GM12878 (cell line): Measurements from ENCODE around the gene GRAMD1A. TPM values are rescaled to one million over a fixed set of nuclear protein-coding genes. Genes with fewer than 3 reads are reported as not detected.

Source experiments
- ATAC-seq: fragments of 200-7000 bp; cut with Tn5 transposase; 3 replicates; pipeline ENCODE4 v1.9.1; 2020; ENCODE audit warnings: mild to moderate bottlenecking, moderate library complexity
- BruUV-seq: library from RNA; stranded (reverse); fragments of 400-500 nt; replicated peaks from 2 replicates; lab custom pipeline; 2021; lab: Mats Ljungman, UMichigan
- CTCF ChIA-PET: fragments of 300-600 bp; sonication (Branson Sonifier 250); formaldehyde crosslinking; extraction: SDS; loops from one replicate; lab custom pipeline; 2021; ENCODE audit warnings: inconsistent platforms; lab: Yijun Ruan, JAX
- POLR2A ChIA-PET: fragments of 350-600 bp; formaldehyde crosslinking; extraction: SDS; loops from one replicate; lab custom pipeline; 2021; ENCODE audit warnings: inconsistent platforms; lab: Charles Lee
- RAD21 ChIA-PET: fragments of 300-600 bp; sonication (Branson Sonifier 250); formaldehyde crosslinking; loops from one replicate; lab custom pipeline; 2023; ENCODE audit warnings: antibody characterized with exemption; ENCODE audit not compliant: unreplicated experiment; lab: Charles Lee
- SMC1A ChIA-PET: fragments of 300-600 bp; sonication (Branson Sonifier 250); formaldehyde crosslinking; loops from one replicate; lab custom pipeline; 2023; ENCODE audit not compliant: unreplicated experiment, uncharacterized antibody; lab: Charles Lee
- DNase-seq: peaks from one replicate; pipeline ENCODE4 v3.0.0-alpha.2; 2011; ENCODE audit warnings: low read depth, low spot score
- FAIRE-seq: peaks from 3 replicates; lab custom pipeline; 2011; peaks lifted over from hg19 to GRCh38; lab: Jason Lieb, UNC
- H2AFZ ChIP-seq: 2 replicates; pipeline ENCODE4 v1.6.0; 2011; ENCODE audit warnings: low read depth, low read length, control low read depth; ENCODE audit not compliant: control insufficient read depth
- H3K27ac ChIP-seq: 2 replicates; pipeline ENCODE4 v1.5.1; 2011; ENCODE audit warnings: control low read depth; ENCODE audit not compliant: control insufficient read depth, insufficient read depth
- H3K27me3 ChIP-seq, 2 experiments: replicated peaks in 1 of 2; 2 replicates each; pipeline versions ENCODE4 v1.6.0 to v1.6.1; 2011; ENCODE audit warnings: low read length in 1 of 2; ENCODE audit not compliant: control insufficient read depth in 2 of 2, insufficient read depth in 2 of 2
- H3K36me3 ChIP-seq, 2 experiments: 2 replicates each; pipeline ENCODE4 v1.5.1; 2011; ENCODE audit warnings: low read length in 1 of 2; ENCODE audit not compliant: control insufficient read depth in 2 of 2, insufficient read depth in 2 of 2
- H3K4me1 ChIP-seq: 2 replicates; pipeline ENCODE4 v1.6.1; 2011; ENCODE audit warnings: mild to moderate bottlenecking, low read length, moderate library complexity, mixed read lengths; ENCODE audit not compliant: control insufficient read depth, insufficient read depth
- H3K4me2 ChIP-seq: 2 replicates; pipeline ENCODE4 v1.6.0; 2011; ENCODE audit warnings: control low read depth; ENCODE audit not compliant: control insufficient read depth, insufficient read depth
- H3K4me3 ChIP-seq: fragments of 200-600 bp; sonication (generic); 2 replicates; pipeline ENCODE4 v1.5.1; 2016
- H3K79me2 ChIP-seq: 2 replicates; pipeline ENCODE4 v1.6.0; 2011; ENCODE audit warnings: low read length; ENCODE audit not compliant: control insufficient read depth, insufficient read depth
- H3K9ac ChIP-seq: 2 replicates; pipeline ENCODE4 v1.8.0; 2011; ENCODE audit warnings: low read length, control low read depth, mixed read lengths; ENCODE audit not compliant: control insufficient read depth, insufficient read depth
- H3K9me3 ChIP-seq: replicated peaks from 3 replicates; pipeline ENCODE4 v1.5.1; 2011; ENCODE audit warnings: mild to moderate bottlenecking, low read length; ENCODE audit not compliant: control insufficient read depth, insufficient read depth
- H4K20me1 ChIP-seq: 2 replicates; pipeline ENCODE4 v1.6.0; 2011; ENCODE audit not compliant: control insufficient read depth, insufficient read depth
- BHLHE40 ChIP-seq, 2 experiments: fragments of 450-650 bp in 1 of 2; IDR thresholded peaks; 2 replicates each; pipeline ENCODE4 v1.6.1; 2011 to 2017; ENCODE audit warnings: low read depth in 2 of 2, borderline replicate concordance in 1 of 2, improper control_type of control experiment in 1 of 2, low read length in 1 of 2, mild to moderate bottlenecking in 1 of 2
- EED ChIP-seq: sonication (generic); IDR thresholded peaks from 2 replicates; pipeline ENCODE4 v1.6.1; 2016; ENCODE audit warnings: antibody characterized with exemption, low read depth
- IKZF1 ChIP-seq: fragments of 450-650 bp; conservative IDR thresholded peaks from 2 replicates; pipeline ENCODE4 v1.6.1; 2017; ENCODE audit warnings: antibody characterized with exemption, mild to moderate bottlenecking
- JUND ChIP-seq: IDR thresholded peaks from 2 replicates; pipeline ENCODE4 v1.6.1; 2012; ENCODE audit warnings: low read depth, mild to moderate bottlenecking, low read length, improper control_type of control experiment, moderate library complexity
- MEF2A ChIP-seq: IDR thresholded peaks from 2 replicates; pipeline ENCODE4 v1.6.1; 2011; ENCODE audit warnings: low read depth, mild to moderate bottlenecking, low read length, moderate library complexity; ENCODE audit not compliant: insufficient read depth
- PAX5 ChIP-seq: IDR thresholded peaks from 2 replicates; pipeline ENCODE4 v1.6.1; 2011; ENCODE audit warnings: low read depth, low read length, borderline replicate concordance
- POLR2A ChIP-seq: IDR thresholded peaks from 2 replicates; pipeline ENCODE4 v1.6.1; 2011; ENCODE audit warnings: low read depth, mild to moderate bottlenecking, low read length
- RAD21 ChIP-seq: IDR thresholded peaks from 2 replicates; pipeline ENCODE4 v1.6.1; 2011; ENCODE audit warnings: mild to moderate bottlenecking, low read depth, low read length, moderate library complexity; ENCODE audit not compliant: insufficient read depth
- RBBP5 ChIP-seq: fragments of 200-600 bp; sonication (generic); conservative IDR thresholded peaks from 2 replicates; pipeline ENCODE4 v1.6.1; 2016
- RELA ChIP-seq: fragments of 450-650 bp; IDR thresholded peaks from 2 replicates; pipeline ENCODE4 v1.8.0; 2014; ENCODE audit warnings: borderline replicate concordance; ENCODE audit not compliant: partially characterized antibody
- SMC3 ChIP-seq: IDR thresholded peaks from 2 replicates; pipeline ENCODE4 v1.6.1; 2011; ENCODE audit warnings: low read length, improper control_type of control experiment, borderline replicate concordance
- SP1 ChIP-seq: IDR thresholded peaks from one replicate; pipeline ENCODE4 v1.6.1; 2011; ENCODE audit warnings: low read depth, low read length
- WGBS: methylation state at CpG from one replicate; pipeline ENCODE4 v1.1.6; 2016; ENCODE audit warnings: low lambda C conversion rate; ENCODE audit not compliant: insufficient replicate concordance, insufficient coverage; ENCODE audit errors: missing lambda C conversion rate; 5-methylcytosine and 5-hydroxymethylcytosine counted together
- in situ Hi-C: fragments of 300-500 bp; cut with MboI; formaldehyde crosslinking; loops from 9 replicates; pipeline ENCODE4 v1.14.3; 2018; ENCODE audit warnings: mixed read lengths
- intact Hi-C: fragments of 100-400 bp; cut with micrococcal nuclease; formaldehyde crosslinking; loops from one replicate; pipeline ENCODE4 v1.14.2; 2022; ENCODE audit not compliant: unreplicated experiment
- polyA plus RNA-seq, 11 experiments: library from polyadenylated mRNA; depleted of rRNA in 4 of 11; unstranded in 6 of 11; stranded (reverse) in 5 of 11; fragments of >200 nt; fragmentation: Nextera tagmentation in 4 of 11; fragmentation: Illumina TruSeq in 1 of 11; extraction: Ambion mirVana in 4 of 11; extraction: Trizol in 1 of 11; gene quantifications; 1 replicate in 1 of 11; 2 replicates in 10 of 11; pipeline versions ENCODE4 v1.2.1 to v1.2.3, GENCODE V29; 2011 to 2016; ENCODE audit warnings: inconsistent platforms in 2 of 11, missing spikeins in 2 of 11, low read depth in 1 of 11
- total RNA-seq, 4 experiments: library from RNA; depleted of rRNA in 3 of 4; stranded (reverse); fragments of >200 nt in 3 of 4; fragmentation: Illumina TruSeq in 1 of 4; extraction: Trizol in 1 of 4; gene quantifications; 2 replicates each; pipeline versions ENCODE4 v1.2.1 to v1.2.3, GENCODE V29; 2013 to 2021
- TF ChIP-seq, protein P1 (sequence below): IDR thresholded peaks from 2 replicates; pipeline ENCODE4 v1.6.1; 2012; ENCODE audit warnings: low read length, inconsistent platforms
- TF ChIP-seq, protein P2 (sequence below): fragments of 450-650 bp; IDR thresholded peaks from 2 replicates; pipeline ENCODE4 v1.6.1; 2016; ENCODE audit warnings: mild to moderate bottlenecking, moderate library complexity, borderline replicate concordance
- TF ChIP-seq, protein P3 (sequence below), 3 experiments: IDR thresholded peaks in 2 of 3; conservative IDR thresholded peaks in 1 of 3; 2 replicates each; pipeline ENCODE4 v1.5.1; 2011; ENCODE audit warnings: low read depth in 3 of 3, low read length in 3 of 3, mild to moderate bottlenecking in 3 of 3, control low read depth in 2 of 3, moderate library complexity in 2 of 3, inconsistent platforms in 1 of 3, mixed read lengths in 1 of 3; ENCODE audit not compliant: control insufficient read depth in 2 of 3, insufficient read depth in 1 of 3; ENCODE audit errors: extremely low read depth in 1 of 3

The GRAMD1A gene
- total and polyA plus RNA-seq, 10 of the 15 experiments (the other 5 are each of a cell fraction or from before 2014, with no cell fraction given) = 0.79 to 73.6 (median 35.3) TPM

DNA sequence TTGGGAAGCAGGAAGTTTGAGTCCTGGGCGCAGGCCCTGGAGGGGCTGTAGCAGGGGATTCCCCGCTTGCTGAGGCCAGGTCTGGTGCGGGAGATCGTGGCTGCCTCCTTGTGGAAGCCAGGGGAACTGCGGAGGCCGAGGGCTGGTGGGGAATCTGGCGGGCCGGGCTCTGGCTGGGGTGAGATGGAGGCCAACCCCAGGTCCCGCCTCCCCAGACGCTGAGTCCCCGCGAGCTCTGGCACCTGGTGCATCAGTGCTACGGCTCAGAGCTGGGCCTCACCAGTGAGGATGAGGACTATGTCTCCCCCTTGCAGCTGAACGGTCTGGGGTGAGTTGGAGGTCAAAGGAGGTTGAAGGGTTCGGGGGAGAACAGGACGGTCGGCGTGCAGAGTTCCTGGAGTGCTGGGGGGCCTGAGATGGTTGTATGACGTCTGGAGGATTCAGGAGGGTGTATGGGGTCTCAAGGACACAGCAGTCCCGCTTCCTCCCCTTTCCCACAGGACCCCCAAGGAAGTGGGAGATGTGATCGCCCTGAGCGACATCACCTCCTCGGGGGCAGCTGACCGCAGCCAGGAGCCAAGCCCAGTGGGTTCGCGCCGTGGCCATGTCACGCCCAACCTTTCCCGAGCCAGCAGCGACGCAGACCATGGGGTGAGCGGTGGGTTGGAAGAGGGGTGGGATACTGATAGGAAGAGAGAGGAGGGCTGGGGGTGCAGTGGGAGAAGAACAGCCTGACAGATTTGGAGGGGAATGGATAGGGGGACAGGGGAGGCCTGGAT lies 13.1 kb downstream of the GRAMD1A start:
- Histone ChIP-seq H3K4me1 (peaks cover 11% of the 10 kb centered on the region), H3K4me2 (no peak overlapping the region), H3K27ac (no peak overlapping the region), H3K36me3 (peaks cover 10 to 38% of the 10 kb centered on the region in 2 experiments), H3K9ac (no peak overlapping the region), H2AFZ (no peak overlapping the region), H3K9me3 (no peaks in the 10 kb centered on the region), H4K20me1 (no peaks in the 10 kb centered on the region), H3K27me3 (no peaks in the 10 kb centered on the region), H3K4me3 (no peak overlapping the region), H3K79me2 (no peaks in the 10 kb centered on the region)
- POLR2A ChIA-PET = interaction anchor here (1.0 kb wide), 1 partner anchor 24 kb away, joined by 3 read pairs; no protein-coding TSS in a partner anchor
- in situ Hi-C loops = loop anchor here (5.0 kb wide), 1 partner anchor 36 kb away; no protein-coding TSS in a partner anchor
- ATAC-seq = peak; percentile 93
- intact Hi-C loops = loop anchor here (1.0 kb wide), 1 partner anchor 40 kb away; no protein-coding TSS in a partner anchor
- SMC1A ChIA-PET = interaction anchor here (1.6 to 2.6 kb wide), 2 partner anchors 39 to 49 kb away, joined by 6 to 17 read pairs; partner anchors contain the start of gene ZNF792
- RAD21 ChIA-PET = interaction anchor here (0.7 to 3.0 kb wide), 3 partner anchors 24 to 39 kb away, joined by 3 to 13 read pairs (median 5); no protein-coding TSS in a partner anchor
- BruUV-seq = no TSS peak
- peak; percentile 23 for FAIRE-seq
- WGBS = 52% methylated on average over 30 of the region's 32 CpGs
- CTCF ChIA-PET = interaction anchor here (0.7 to 4.9 kb wide), 12 partner anchors 10 to 84 kb away, joined by 3 to 62 read pairs (median 4); no protein-coding TSS in a partner anchor
- no peak for DNase-seq
- TF ChIP-seq SMC3 = peak; percentile 97
- TF ChIP-seq, protein P1, sequence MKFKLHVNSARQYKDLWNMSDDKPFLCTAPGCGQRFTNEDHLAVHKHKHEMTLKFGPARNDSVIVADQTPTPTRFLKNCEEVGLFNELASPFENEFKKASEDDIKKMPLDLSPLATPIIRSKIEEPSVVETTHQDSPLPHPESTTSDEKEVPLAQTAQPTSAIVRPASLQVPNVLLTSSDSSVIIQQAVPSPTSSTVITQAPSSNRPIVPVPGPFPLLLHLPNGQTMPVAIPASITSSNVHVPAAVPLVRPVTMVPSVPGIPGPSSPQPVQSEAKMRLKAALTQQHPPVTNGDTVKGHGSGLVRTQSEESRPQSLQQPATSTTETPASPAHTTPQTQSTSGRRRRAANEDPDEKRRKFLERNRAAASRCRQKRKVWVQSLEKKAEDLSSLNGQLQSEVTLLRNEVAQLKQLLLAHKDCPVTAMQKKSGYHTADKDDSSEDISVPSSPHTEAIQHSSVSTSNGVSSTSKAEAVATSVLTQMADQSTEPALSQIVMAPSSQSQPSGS = no peak
- peak in 1 of 2 experiments; percentile 25; a peak in 1 of 4 replicates for TF ChIP-seq BHLHE40 (IDR thresholded peaks at IDR 0.05; ENCODE audit: borderline replicate concordance in 1 of 2, low read depth in 2 of 2, low read length in 1 of 2)
- TF ChIP-seq PAX5 = peak; percentile 12; the same call in 1 of the 2 replicates
- TF ChIP-seq RBBP5 = no peak
- TF ChIP-seq JUND = 0 out of 2 replicates have a peak, but pooled peaks have one; percentile 20
- TF ChIP-seq EED = peak; percentile 18; the same call in 1 of the 2 replicates
- TF ChIP-seq IKZF1 = peak; percentile 46; the same call in 1 of the 2 replicates
- peak; percentile 94 for TF ChIP-seq RAD21
- TF ChIP-seq POLR2A = peak; percentile 54
- peak; percentile 30 for TF ChIP-seq SP1
- TF ChIP-seq RELA = peak; percentile 54
- TF ChIP-seq, protein P2, sequence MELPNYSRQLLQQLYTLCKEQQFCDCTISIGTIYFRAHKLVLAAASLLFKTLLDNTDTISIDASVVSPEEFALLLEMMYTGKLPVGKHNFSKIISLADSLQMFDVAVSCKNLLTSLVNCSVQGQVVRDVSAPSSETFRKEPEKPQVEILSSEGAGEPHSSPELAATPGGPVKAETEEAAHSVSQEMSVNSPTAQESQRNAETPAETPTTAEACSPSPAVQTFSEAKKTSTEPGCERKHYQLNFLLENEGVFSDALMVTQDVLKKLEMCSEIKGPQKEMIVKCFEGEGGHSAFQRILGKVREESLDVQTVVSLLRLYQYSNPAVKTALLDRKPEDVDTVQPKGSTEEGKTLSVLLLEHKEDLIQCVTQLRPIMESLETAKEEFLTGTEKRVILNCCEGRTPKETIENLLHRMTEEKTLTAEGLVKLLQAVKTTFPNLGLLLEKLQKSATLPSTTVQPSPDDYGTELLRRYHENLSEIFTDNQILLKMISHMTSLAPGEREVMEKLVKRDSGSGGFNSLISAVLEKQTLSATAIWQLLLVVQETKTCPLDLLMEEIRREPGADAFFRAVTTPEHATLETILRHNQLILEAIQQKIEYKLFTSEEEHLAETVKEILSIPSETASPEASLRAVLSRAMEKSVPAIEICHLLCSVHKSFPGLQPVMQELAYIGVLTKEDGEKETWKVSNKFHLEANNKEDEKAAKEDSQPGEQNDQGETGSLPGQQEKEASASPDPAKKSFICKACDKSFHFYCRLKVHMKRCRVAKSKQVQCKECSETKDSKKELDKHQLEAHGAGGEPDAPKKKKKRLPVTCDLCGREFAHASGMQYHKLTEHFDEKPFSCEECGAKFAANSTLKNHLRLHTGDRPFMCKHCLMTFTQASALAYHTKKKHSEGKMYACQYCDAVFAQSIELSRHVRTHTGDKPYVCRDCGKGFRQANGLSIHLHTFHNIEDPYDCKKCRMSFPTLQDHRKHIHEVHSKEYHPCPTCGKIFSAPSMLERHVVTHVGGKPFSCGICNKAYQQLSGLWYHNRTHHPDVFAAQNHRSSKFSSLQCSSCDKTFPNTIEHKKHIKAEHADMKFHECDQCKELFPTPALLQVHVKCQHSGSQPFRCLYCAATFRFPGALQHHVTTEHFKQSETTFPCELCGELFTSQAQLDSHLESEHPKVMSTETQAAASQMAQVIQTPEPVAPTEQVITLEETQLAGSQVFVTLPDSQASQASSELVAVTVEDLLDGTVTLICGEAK = no peak
- TF ChIP-seq MEF2A = 0 out of 2 replicates have a peak, but pooled peaks have one; percentile 22
- TF ChIP-seq, protein P3, sequence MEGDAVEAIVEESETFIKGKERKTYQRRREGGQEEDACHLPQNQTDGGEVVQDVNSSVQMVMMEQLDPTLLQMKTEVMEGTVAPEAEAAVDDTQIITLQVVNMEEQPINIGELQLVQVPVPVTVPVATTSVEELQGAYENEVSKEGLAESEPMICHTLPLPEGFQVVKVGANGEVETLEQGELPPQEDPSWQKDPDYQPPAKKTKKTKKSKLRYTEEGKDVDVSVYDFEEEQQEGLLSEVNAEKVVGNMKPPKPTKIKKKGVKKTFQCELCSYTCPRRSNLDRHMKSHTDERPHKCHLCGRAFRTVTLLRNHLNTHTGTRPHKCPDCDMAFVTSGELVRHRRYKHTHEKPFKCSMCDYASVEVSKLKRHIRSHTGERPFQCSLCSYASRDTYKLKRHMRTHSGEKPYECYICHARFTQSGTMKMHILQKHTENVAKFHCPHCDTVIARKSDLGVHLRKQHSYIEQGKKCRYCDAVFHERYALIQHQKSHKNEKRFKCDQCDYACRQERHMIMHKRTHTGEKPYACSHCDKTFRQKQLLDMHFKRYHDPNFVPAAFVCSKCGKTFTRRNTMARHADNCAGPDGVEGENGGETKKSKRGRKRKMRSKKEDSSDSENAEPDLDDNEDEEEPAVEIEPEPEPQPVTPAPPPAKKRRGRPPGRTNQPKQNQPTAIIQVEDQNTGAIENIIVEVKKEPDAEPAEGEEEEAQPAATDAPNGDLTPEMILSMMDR (IDR thresholded peaks at IDR 0.05 in 2 of 3, conservative IDR thresholded peaks at IDR 0.05 in 1 of 3; ENCODE audit: control insufficient read depth in 2 of 3, extremely low read depth in 1 of 3, insufficient read depth in 1 of 3, low read depth in 3 of 3, low read length in 3 of 3) = peak; percentile 95 to 100 (median 97)
